ENCODE measurements around the gene CEP135.

- TF ChIP-seq POLR2A (IDR thresholded peaks at IDR 0.05; ENCODE audit: low read length) (no peak), GATA1 (IDR thresholded peaks at IDR 0.05; ENCODE audit: low read depth, low read length) (no peak)
Measured at GRCh38 chr4:55973650-55974049, 24.9 kb downstream of the CEP135 start.

Measured in erythroblast (primary cell).